NCI-H187 (cell line): ENCODE data around the gene IFT172.
A peak's percentile ranks its signal among the peaks of the same experiment; 100 is the strongest.

ENCODE experiments used
- DNase-seq, 2 experiments: peaks; one replicate each; lab custom pipeline; 2025; lab: John Stamatoyannopoulos, UW

IFT172 gene

GRCh38 chr2:27422958-27423357, 66.6 kb downstream of the IFT172 start:
- no peak for DNase-seq

- no peak for DNase-seq
These were observed 67.8 kb downstream of the IFT172 start for GRCh38 chr2:27421660-27422250.

GRCh38 chr2:27420996-27421395, 68.5 kb downstream of the IFT172 start:
- no peak for DNase-seq

GRCh38 chr2:27416151-27416550, 73.4 kb downstream of the IFT172 start:
- DNase-seq = no peak

- no peak for DNase-seq
These were observed 77.0 kb downstream of the IFT172 start for GRCh38 chr2:27412419-27413152.

GRCh38 chr2:27409321-27410073, 80.0 kb downstream of the IFT172 start, which contains the start of gene PPM1G:
TSS of gene PPM1G (minus strand) at chr2:27409591. CDS start at chr2:27409422, 169 bp downstream.
- peak; percentile 97 for DNase-seq

GRCh38 chr2:27408601-27409320, 80.8 kb downstream of the IFT172 start:
- DNase-seq = no peak

- DNase-seq = peak in 1 of 2 experiments; percentile 21
These were observed 81.6 kb downstream of the IFT172 start for GRCh38 chr2:27407798-27408491.

- no peak for DNase-seq
These were observed 89.0 kb downstream of the IFT172 start for GRCh38 chr2:27400348-27401135.

- DNase-seq = no peak
These were observed 90.6 kb downstream of the IFT172 start for GRCh38 chr2:27398962-27399361.
